Smooth muscle cell of bladder (primary cell): Measurements from ENCODE around the gene UNC93B1. TPM values are rescaled to one million over a fixed set of nuclear protein-coding genes. Genes with fewer than 3 reads are reported as not detected.

Experiments
- total RNA-seq: library from RNA; depleted of rRNA; stranded (reverse); fragments of >200 nt; gene quantifications from 2 replicates; pipeline ENCODE4 v1.2.3, GENCODE V29; 2014

UNC93B1 gene
- 18.1 and 24.9 TPM in 2 replicates for total RNA-seq

GRCh38 chr11:68003846-68004550 is at the start of gene UNC93B1:
TSS of gene UNC93B1 (minus strand) at chr11:68004097. CDS start at chr11:68004043, 54 bp downstream.

DNA sequence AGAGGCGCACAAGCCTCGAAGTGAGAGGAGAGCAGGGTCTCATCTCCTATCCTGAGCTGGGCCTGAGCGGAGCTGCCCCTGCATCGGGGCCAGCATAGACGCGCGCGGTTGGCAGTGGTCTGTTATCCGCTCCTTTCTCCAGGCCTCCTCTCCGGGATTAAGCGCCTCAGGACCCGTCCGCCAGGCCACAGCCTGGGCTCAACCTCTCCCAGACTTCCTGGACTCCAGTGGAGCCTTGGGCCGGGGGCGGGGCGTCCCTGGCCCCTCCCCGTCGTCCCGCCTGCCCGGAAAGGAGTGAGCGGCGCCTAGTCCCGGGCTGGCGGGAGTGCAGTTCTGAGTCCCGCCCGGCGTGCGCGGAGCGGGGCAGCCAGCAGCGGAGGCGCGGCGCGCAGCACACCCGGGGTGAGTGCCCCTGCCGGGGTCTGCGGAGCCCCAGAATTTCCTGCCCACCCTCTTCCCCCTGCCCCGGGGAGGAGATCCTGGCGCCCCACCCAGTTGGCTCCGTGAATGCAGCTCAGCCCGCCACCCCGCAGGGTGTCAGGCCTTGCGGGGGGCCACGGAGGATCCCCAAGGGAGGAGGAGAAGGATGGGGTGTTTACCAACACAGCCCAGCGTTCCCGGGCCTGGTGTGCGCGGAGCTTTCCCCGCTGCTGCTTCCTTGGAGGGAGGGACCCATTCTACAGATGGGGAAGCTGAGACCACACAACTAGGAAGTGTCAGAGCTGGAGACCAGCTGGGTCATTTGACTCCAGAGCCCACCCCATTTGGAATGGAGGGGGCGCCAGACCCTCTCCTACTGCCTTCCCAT is 35.0 kb upstream of the UNC93B1 start, which contains the start of gene TCIRG1:
Gene TCIRG1, plus strand, starts transcription at position 308 of the 808 bp plus-strand sequence. CDS start 2,247 bp downstream, outside the sequence.

GRCh38 chr11:68030318-68031143 is 26.6 kb upstream of the UNC93B1 start, which contains the start of gene NDUFS8:
TSS of gene NDUFS8 (plus strand) at chr11:68030681. CDS start at chr11:68032152, 1,471 bp downstream.

GRCh38 chr11:68010090-68011041 is 6.5 kb upstream of the UNC93B1 start, which contains the start of gene ALDH3B1:
TSS of gene ALDH3B1 (plus strand) at chr11:68010327. CDS start at chr11:68015298, 4,971 bp downstream.

Other genes with a start within 250 kb of the UNC93B1 start
- gene ALDH3B1, start 6.2 kb upstream of the UNC93B1 start, total RNA-seq = 24.9 and 28.6 TPM in 2 replicates
- 99.7 and 100 TPM in 2 replicates for gene NDUFS8, start 26.6 kb upstream of the UNC93B1 start, total RNA-seq
- gene TCIRG1, start 34.9 kb upstream of the UNC93B1 start, total RNA-seq = 54.8 and 110 TPM in 2 replicates
- gene CHKA, start 117.3 kb upstream of the UNC93B1 start, total RNA-seq = 9.0 and 12.5 TPM in 2 replicates
- 21.3 and 26.0 TPM in 2 replicates for gene KMT5B, start 209.2 kb upstream of the UNC93B1 start, total RNA-seq